Smooth muscle cell (in vitro differentiated cells): ENCODE measurements around the gene OR2V1. TPM values are rescaled to one million over a fixed set of nuclear protein-coding genes. Genes with fewer than 3 reads are reported as not detected.
"Not testable (repeated sequence)": the region's sequence is repeated elsewhere in the genome, so short reads cannot be mapped to it uniquely, and the experiment has no call there.

Experiments used
- DNase-seq: peaks from one replicate; lab custom pipeline; 2025; ENCODE audit not compliant: unreplicated experiment; lab: John Stamatoyannopoulos, UW
- H2AFZ ChIP-seq: fragments of 200-600 bp; sonication (generic); 2 replicates; pipeline ENCODE4 v1.6.0; 2016; ENCODE audit warnings: antibody characterized with exemption, low read depth, mild to moderate bottlenecking
- H3F3A ChIP-seq: fragments of 200-600 bp; sonication (generic); 2 replicates; pipeline ENCODE4 v1.6.0; 2017; ENCODE audit warnings: antibody characterized with exemption, low read depth
- H3K27ac ChIP-seq: fragments of 200-600 bp; sonication (generic); 2 replicates; pipeline ENCODE4 v1.5.1; 2016; ENCODE audit warnings: low read depth, mild to moderate bottlenecking
- H3K27me3 ChIP-seq: fragments of 200-600 bp; sonication (generic); 2 replicates; pipeline ENCODE4 v1.6.1; 2016; ENCODE audit warnings: low read depth, mild to moderate bottlenecking
- H3K36me3 ChIP-seq: fragments of 200-600 bp; sonication (generic); 2 replicates; pipeline ENCODE4 v1.5.1; 2016; ENCODE audit warnings: low read depth
- H3K4me1 ChIP-seq: fragments of 200-600 bp; sonication (generic); 2 replicates; pipeline ENCODE4 v1.5.1; 2016; ENCODE audit warnings: low read depth
- H3K4me2 ChIP-seq: fragments of 200-600 bp; sonication (generic); 2 replicates; pipeline ENCODE4 v1.6.0; 2016; ENCODE audit warnings: mild to moderate bottlenecking
- H3K4me3 ChIP-seq: fragments of 200-600 bp; sonication (generic); 2 replicates; pipeline ENCODE4 v1.5.1; 2016; ENCODE audit warnings: mild to moderate bottlenecking
- H3K79me2 ChIP-seq: fragments of 200-600 bp; sonication (generic); 2 replicates; pipeline ENCODE4 v1.6.0; 2016; ENCODE audit warnings: low read depth, mild to moderate bottlenecking
- H3K9ac ChIP-seq: fragments of 200-600 bp; sonication (generic); 2 replicates; pipeline ENCODE4 v1.6.0; 2016; ENCODE audit warnings: low read depth
- H3K9me3 ChIP-seq: fragments of 200-600 bp; sonication (generic); replicated peaks from 2 replicates; pipeline ENCODE4 v1.5.1; 2016; ENCODE audit warnings: low read depth
- H4K20me1 ChIP-seq: fragments of 200-600 bp; sonication (generic); 2 replicates; pipeline ENCODE4 v1.6.0; 2016; ENCODE audit warnings: low read depth
- CTCF ChIP-seq: fragments of 200-600 bp; sonication (generic); IDR thresholded peaks from 2 replicates; pipeline ENCODE4 v1.5.1; 2017; ENCODE audit warnings: borderline replicate concordance, mild to moderate bottlenecking, antibody characterized with exemption; ENCODE audit not compliant: insufficient read depth, poor library complexity, severe bottlenecking
- WGBS: methylation state at CpG from one replicate; pipeline ENCODE4 v1.1.7; 2016; ENCODE audit warnings: low lambda C conversion rate; 5-methylcytosine and 5-hydroxymethylcytosine counted together
- polyA plus RNA-seq: library from polyadenylated mRNA; unstranded; fragments of >200 nt; fragmentation: Nextera tagmentation; extraction: Ambion mirVana; gene quantifications from 2 replicates; pipeline ENCODE4 v1.2.1, GENCODE V29; 2016
- total RNA-seq: library from RNA; depleted of rRNA; stranded (reverse); fragments of >200 nt; gene quantifications from 2 replicates; pipeline ENCODE4 v1.2.3, GENCODE V29; 2014

The OR2V1 gene
- total and polyA plus RNA-seq, 2 experiments from 2014 or later = not detected

GRCh38 chr5:181098762-181099601 lies 32.0 kb downstream of the OR2V1 start:
- Histone ChIP-seq H3K36me3 (no peaks in the 10 kb centered on the region), H3K4me1 (no peaks in the 10 kb centered on the region), H3K9me3 (no peaks in the 10 kb centered on the region), H3K4me3 (no peak overlapping the region), H2AFZ (no peak overlapping the region), H3K79me2 (no peaks in the 10 kb centered on the region), H3F3A (no peaks in the 10 kb centered on the region), H4K20me1 (no peaks in the 10 kb centered on the region), H3K9ac (no peak overlapping the region), H3K4me2 (no peak overlapping the region), H3K27me3 (peaks cover 22% of the 10 kb centered on the region), H3K27ac (no peak overlapping the region)
- TF ChIP-seq CTCF = no peak
- DNase-seq = no peak
- WGBS = 27% methylated on average over 20 of the region's 22 CpGs

- not testable (repeated sequence) for H3K36me3 ChIP-seq, H3K27ac ChIP-seq, H3F3A ChIP-seq, H4K20me1 ChIP-seq, H3K4me2 ChIP-seq, H3K4me1 ChIP-seq, H2AFZ ChIP-seq, H3K9me3 ChIP-seq, H3K79me2 ChIP-seq, H3K9ac ChIP-seq, DNase-seq, H3K4me3 ChIP-seq
- WGBS = no CpG with 5 or more reads among the region's 56 CpGs
- peaks cover 20% of the 10 kb centered on the region for H3K27me3 ChIP-seq
These were observed 33.0 kb downstream of the OR2V1 start for GRCh38 chr5:181097759-181098491.

- H3F3A ChIP-seq, H3K79me2 ChIP-seq, H3K4me3 ChIP-seq, H3K4me2 ChIP-seq, H3K4me1 ChIP-seq, H3K36me3 ChIP-seq, H3K9me3 ChIP-seq, DNase-seq, H3K27ac ChIP-seq, H3K9ac ChIP-seq, H4K20me1 ChIP-seq, H2AFZ ChIP-seq: not testable (repeated sequence)
- no CpG with 5 or more reads among the region's 26 CpGs for WGBS
- H3K27me3 ChIP-seq = peaks cover 20% of the 10 kb centered on the region
These were observed 33.6 kb downstream of the OR2V1 start for GRCh38 chr5:181097383-181097753.

GRCh38 chr5:181096721-181097382 lies 34.1 kb downstream of the OR2V1 start:
- H3K4me2 ChIP-seq, H3F3A ChIP-seq, H4K20me1 ChIP-seq, H3K9me3 ChIP-seq, H3K9ac ChIP-seq, H3K27ac ChIP-seq, DNase-seq, H3K4me3 ChIP-seq, H3K79me2 ChIP-seq, H3K36me3 ChIP-seq, H2AFZ ChIP-seq, H3K4me1 ChIP-seq: not testable (repeated sequence)
- H3K27me3 ChIP-seq = peaks cover 20% of the 10 kb centered on the region
- WGBS = no CpG with 5 or more reads among the region's 26 CpGs

- not testable (repeated sequence) for DNase-seq, H3K9me3 ChIP-seq, H4K20me1 ChIP-seq, H3K4me2 ChIP-seq, H3K4me3 ChIP-seq, H3K4me1 ChIP-seq, H3K9ac ChIP-seq, H3K79me2 ChIP-seq, H3F3A ChIP-seq, H3K36me3 ChIP-seq, H2AFZ ChIP-seq, H3K27ac ChIP-seq
- WGBS = no CpG with 5 or more reads among the region's 3 CpGs
- peaks cover 15% of the 10 kb centered on the region for H3K27me3 ChIP-seq
These were observed 35.8 kb downstream of the OR2V1 start for GRCh38 chr5:181095162-181095561.
